Measurements from ENCODE around the gene VPS33A.
A peak's percentile ranks its signal among the peaks of the same experiment; 100 is the strongest.

The VPS33A gene

DNA sequence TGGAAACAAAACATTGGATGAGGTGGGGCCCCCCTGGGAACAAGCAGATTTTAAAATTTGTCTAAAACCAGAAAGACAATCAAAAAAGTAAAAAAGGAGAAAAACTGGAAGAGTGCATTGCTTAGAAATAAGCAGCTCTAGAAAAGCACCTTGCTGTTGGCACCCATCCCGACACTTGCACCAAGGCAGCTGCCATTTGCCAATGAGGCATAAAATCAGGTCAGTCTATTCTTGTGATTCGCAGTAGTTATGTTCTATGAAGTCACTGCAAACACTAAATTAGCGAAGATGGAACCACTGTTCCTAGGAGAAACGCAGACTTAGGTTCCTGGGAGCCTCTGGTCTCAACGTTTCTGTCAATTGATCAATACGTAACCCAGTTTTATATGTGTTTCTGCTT lies 16.2 kb downstream of the VPS33A start:
- no peak for DNase-seq

DNA sequence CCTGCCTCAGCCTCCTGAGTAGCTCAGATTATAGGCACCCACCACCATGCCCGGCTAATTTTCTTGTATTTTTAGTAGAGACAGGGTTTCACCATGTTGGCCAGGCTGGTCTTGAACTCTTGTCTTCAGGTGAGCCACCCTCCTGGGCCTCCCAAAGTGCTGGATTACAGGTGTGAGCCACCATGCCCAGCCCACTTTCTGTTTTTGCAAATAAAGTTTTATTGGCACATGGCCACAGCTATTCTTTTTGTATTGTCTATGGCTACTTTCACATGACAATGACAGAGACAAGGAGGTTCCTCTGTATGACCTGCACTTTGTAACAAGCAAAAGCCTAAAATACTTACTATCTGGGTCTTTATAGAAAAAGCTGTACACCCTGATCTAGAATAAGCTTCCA lies 20.7 kb downstream of the VPS33A start:
- DNase-seq = peak in 1 of 5 experiments; percentile 67

DNA sequence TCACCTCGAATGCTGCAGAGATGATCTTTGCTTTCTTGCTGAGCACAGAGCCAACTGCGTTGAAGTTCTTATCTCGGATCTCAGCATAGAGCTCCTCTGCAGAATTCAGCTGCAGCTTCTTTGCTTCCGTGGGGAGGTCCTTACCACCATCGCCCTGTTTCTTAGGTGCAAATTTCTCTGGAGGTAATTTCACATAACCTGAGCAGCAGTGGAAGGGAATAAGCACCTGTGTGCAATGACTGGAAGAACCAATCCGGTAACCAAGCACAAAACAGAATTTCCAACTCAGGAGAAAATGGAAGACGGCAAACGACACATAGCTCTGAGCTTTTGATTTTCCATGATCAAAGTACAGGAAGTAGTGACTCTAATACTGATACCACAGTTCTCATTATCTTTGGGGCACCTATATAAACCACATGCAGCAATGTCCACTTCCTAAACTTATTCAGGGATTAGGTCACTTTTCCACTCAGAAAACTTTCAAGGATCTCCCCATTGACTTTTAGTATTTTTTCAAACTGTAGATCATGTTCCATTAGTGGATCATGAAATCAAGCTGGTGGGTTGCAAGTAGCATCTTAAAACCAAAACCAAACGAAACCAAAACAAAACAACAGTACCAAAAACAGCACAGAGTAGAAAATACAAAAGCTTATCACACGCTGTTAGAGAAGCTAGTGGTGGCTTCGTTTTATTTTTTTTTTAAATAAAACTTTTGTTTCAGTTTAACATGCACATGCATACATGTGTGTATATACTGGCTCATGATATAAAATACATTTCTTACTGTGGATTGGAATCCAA lies 21.5 kb downstream of the VPS33A start:
- peak in 3 of 5 experiments; percentile 9 to 92 (median 48) for DNase-seq

DNA sequence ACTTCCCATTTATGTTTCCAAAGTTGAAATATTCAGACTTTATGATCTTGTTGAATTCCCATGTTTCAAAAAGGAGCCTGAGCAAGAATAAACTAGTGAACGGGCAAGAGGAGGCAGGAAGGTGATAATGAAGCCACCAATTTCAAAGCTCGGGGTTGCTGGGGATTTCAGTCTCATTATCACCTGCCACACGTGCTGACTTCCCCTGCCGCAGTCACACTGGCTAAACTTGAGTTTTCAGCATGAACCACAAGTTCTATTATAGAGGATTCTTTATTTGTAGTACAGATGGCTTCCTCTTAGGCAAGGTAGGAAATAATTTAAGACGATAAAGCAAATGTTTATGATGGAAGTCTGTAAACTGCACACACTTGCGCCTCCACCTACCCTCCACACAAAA lies 22.3 kb downstream of the VPS33A start:
- peak in 2 of 5 experiments; percentile 13 to 83 for DNase-seq

DNA sequence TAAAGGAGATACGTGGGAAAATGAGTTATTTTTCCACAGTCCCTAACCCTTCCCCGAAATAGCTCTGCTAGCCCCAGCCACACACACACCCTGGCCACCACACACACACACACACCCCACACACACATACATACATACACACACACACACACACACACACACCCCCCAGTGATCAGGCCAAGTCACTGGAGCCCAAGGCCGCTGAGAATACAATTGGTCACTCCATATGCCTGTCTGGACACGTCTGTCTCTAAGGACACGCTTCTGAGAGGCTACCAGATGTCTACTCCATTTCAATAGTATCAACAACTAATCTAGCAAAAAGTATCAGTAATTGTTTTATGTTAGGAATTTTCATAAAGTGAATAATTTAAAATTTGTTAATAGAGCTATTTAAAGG lies 27.4 kb downstream of the VPS33A start:
- DNase-seq = no peak

DNA sequence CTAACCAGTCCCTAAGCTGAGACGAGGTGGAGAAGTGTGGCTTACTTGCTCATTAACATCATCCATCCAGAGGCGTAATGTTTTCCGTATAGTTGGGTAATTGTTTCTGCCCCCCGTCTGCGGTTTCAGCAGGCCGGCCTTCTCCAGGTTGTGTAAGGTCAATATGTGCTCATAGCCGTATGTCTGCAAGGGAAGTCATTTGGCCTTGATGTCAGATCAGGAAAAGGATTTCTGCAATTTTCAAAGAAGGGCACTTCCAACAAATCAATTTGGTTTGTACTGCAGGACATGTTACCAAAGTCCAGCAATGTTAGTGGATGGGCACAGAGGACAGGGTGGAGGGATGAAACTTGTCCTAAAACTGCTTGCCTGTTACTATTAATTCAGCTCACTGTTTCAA lies 30.6 kb downstream of the VPS33A start:
- no peak for DNase-seq

DNA sequence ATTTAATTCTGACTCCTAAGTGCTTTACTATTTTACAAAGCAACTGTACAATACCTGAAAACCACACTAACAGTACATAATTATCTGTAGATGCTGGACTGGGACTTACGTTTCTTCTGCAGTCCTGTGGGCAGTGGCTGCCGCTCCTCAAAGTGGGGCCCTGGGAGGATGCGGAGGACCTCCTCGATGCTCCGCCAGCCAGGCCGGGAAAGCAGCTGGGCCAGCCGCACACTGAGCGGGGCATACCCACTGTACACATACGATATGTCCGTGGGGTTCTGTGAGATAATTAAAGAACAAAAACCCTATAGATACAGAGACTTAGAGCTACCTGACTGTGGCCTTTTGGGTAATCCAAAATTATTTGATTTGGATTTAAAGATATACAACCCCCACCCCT lies 33.6 kb downstream of the VPS33A start:
- DNase-seq = no peak

DNA sequence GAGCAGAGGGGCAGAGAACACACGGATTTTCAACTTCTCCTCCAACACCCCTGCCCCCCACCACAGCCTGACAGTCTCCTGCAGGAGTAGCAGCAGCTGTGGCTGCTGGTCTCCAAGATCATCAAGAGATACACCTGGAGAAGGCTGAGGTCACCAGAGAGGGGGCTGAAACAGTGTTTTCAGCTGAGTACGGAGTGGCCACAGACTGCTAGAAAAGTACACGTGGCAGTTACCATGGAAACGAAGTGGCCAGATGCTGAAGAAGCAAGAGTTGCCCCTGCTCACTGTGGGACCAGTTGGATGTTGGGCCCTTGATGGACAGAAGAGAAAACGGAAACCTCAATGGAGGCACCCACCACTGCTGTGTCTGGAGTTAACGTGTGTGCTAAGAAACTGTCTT lies 35.5 kb downstream of the VPS33A start:
- DNase-seq = no peak

DNA sequence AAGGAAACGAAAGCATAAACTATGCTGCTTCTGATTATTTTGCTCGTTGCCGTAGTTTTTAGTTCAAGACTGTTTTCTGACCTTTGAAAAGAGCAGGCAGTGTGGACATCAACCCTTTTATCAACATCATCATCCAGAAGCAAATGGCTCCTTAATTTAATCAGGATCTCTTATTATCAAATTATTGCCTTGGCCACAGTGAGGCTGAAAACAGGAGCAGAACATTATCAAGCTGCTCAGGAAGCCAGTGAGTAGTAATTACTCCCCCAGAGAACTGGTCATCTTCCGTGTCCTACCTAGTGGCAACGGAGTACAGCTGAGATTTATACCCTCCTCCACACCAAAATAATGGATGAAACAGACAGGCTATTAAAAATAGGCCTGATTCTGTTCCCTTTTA lies 38.2 kb downstream of the VPS33A start:
- DNase-seq = no peak

DNA sequence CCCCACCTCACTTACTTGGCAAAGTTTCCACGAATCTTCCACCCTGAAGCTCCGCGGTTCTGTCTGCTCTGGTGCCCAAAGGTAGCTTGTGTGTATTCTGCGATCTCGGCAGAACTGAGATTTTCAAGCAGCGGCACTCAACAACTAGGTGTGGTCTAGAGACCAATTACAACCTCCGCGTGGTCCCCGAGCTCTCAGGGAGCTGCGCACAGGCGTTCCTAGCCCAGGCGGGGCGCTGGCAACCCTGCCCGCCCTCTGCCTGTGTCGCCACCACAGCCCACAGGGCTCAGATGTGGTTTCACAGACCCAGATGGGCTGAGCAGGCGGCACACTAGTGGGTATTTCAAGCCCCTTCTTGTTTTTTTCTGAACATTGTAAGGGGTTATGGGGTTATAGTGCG lies 39.0 kb downstream of the VPS33A start:
- peak in 4 of 5 experiments; percentile 18 to 93 (median 68) for DNase-seq

DNA sequence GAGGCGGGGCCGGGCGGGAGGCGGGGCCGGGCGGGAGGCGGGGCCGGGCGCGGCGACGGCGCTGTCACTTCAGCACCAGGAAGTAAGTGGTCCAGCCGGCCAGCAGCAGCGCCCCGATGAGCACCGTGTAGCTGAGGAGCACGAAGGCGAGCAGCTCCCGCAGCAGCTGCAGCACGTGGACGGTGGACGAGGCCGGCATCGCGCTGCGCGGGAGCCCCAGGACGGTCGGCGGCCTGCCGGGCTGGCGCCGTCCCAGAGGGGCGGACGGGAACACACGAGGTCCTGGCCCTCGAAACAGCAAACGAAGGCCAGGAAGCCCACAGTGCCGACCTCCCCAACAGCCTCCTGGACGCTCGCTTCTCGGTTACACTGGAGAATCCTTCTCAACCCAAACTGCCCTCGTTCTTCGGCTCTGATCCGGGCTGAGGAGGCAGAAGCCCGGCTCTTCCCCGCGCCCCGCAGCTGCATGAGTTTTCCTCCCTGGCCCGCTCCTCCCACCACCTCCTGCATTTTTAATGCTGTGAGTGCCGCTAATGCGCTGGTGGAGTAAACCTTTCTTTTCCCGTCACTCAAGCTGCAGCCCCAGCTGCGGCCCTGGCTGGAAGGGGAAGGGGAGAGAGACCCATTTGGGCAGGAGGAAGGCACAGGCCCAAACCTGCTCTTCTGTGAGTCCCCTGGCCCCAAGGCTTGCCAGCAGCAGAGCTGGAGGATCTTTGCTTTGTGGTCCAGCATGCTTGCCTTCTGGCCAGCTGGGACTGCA lies 39.7 kb downstream of the VPS33A start:
- no peak for DNase-seq

DNA sequence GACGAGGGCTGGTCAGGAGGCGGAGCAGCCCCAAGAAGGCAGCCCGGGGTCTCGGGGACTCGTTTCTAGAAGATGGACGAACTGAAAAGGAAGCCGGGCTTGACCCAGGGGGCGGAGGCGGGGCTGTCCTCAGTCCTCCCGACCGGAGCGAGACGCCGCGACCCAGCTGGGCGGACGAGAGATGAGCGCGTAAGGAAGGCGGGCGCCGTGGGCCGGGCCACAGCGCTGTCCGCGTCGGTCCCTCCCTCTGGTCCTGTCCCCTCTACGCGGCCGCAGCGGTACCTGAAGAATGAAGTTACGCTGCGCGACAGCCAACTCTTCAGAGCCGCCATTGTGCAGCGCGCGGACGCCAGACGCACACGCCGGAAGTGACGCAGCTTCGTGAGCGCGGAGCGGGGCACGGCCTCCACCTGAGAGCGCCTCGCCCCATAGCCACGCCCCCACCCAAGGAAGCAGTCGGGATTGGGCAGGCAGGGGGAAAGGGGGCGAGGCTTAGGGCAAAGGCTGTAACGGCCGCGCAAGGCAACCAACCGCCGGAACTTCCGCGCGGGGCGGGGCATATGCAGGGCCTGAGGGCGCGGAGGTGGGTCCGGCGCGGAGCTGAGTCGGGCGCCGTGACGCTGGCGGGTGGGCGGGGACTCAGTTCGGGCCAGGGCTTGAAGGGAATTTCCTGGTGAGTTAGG lies 40.5 kb downstream of the VPS33A start, which contains the start of gene DIABLO:
TSS of gene DIABLO (minus strand) at position 370 of the 683 bp plus-strand sequence. CDS start at position 332, 38 bp downstream.
- DNase-seq = peak; percentile 100

DNA sequence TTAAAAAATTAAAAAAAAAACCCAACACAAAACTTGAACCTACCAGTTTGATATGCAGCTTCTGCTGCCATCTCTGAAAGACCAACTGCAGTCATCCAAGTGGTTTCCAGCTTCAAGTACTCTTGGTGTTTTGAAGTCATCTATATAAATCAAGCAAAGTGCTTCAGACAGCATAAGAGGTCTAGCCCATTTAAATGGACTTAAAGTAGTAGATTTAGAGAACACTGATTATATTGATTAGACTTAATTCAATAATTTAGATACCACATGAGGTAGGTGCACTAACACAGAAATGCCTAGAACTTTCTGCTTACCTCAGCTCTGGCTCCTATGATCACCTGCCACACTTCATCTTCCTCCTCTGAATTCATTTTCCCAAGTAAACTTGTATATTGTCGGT lies 49.8 kb downstream of the VPS33A start:
- no peak for DNase-seq

DNA sequence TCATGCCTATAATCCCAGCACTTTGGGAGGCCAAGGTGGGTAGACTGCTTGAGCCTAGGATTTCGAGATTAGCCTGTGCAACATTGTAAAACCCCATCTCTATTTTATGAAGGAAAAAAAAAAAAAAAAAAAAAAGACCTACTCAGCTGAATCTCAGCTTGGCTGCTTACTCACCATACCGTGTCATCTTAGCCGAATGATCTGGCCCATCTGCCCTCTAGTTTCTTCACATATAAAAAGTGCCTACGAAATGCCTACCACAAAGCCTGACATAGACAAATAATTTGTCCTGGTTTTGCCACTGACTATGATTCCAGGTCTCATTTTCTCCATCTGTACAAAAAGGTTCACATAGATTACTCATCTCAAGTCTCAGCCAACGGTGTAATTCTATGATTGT lies 50.5 kb downstream of the VPS33A start:
- no peak for DNase-seq

DNA sequence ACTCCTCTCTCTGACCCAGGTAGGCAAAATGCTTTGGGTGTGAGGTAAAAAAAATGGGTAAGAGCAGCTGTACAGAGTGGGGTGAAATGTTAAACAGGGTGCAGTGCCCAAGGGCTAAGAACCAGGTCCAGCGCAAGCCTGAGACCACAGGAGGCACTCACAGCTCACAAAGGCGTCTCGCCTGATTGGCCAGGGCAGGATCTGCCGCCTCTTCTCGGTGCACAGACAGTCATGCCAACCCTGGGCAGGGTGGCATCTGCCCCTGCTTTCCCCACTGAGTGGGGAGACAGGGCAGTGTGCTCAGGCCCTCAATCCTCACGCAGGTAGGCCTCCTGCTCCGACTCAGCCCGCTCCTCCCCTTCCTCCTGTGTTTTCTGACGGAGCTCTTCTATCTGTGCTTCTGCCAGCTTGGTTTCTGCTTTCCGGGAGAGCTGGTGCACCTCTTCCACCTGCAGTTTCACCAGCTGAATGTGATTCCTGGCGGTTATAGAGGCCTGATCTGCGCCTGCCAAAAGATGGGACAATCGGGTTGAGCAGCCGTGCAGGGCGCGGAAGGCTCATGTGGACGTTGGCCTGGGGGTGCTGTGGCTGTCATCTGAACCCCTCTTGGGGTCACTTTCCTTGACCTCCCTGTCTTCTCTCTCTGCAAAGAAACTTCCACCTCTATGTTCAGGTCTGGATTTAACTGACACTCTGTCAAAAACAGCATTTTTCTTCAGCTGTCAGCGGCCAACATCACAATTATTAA lies 58.0 kb downstream of the VPS33A start:
- no peak for DNase-seq

DNA sequence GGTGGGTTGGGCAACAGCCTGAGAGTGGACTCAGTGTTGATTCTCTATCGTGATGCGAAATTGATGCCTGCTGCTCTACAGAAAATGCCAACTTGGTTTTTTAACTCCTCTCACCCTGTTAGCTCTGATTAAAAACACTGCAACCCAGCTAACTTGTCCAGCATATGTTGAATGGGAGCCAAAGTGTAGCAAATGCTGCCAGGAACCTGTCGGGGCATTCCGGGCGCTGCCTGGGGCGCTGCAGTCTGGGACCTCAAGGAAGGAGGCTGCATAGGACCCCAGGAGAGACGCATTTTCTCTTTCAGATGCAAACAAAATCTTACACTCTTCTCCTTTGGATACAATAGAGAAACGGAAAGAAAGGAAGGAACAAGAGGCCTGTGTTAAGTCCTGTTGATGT lies 58.9 kb downstream of the VPS33A start:
- no peak for DNase-seq

DNA sequence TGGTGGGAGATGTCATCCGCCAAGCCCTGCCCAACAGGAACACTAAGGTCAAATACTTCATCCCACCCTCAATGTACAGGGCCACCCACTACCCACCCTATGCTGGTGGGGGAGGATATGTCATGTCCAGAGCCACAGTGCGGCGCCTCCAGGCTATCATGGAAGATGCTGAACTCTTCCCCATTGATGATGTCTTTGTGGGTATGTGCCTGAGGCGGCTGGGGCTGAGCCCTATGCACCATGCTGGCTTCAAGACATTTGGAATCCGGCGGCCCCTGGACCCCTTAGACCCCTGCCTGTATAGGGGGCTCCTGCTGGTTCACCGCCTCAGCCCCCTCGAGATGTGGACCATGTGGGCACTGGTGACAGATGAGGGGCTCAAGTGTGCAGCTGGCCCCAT lies 59.3 kb downstream of the VPS33A start:
- DNase-seq = no peak

DNA sequence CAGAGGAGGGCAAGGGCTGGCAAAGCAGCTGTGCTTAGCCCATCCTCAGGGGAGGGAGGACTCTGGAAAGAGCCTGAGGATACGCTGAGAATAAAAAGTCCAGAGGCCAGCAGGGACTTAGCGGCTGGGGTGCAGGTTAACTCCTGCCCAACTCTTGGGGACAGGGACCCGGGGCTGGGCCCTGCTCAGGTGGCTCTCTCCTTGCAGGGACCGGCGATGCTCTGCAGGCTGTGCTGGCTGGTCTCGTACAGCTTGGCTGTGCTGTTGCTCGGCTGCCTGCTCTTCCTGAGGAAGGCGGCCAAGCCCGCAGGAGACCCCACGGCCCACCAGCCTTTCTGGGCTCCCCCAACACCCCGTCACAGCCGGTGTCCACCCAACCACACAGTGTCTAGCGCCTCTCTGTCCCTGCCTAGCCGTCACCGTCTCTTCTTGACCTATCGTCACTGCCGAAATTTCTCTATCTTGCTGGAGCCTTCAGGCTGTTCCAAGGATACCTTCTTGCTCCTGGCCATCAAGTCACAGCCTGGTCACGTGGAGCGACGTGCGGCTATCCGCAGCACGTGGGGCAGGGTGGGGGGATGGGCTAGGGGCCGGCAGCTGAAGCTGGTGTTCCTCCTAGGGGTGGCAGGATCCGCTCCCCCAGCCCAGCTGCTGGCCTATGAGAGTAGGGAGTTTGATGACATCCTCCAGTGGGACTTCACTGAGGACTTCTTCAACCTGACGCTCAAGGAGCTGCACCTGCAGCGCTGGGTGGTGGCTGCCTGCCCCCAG lies 60.0 kb downstream of the VPS33A start:
- no peak for DNase-seq

DNA sequence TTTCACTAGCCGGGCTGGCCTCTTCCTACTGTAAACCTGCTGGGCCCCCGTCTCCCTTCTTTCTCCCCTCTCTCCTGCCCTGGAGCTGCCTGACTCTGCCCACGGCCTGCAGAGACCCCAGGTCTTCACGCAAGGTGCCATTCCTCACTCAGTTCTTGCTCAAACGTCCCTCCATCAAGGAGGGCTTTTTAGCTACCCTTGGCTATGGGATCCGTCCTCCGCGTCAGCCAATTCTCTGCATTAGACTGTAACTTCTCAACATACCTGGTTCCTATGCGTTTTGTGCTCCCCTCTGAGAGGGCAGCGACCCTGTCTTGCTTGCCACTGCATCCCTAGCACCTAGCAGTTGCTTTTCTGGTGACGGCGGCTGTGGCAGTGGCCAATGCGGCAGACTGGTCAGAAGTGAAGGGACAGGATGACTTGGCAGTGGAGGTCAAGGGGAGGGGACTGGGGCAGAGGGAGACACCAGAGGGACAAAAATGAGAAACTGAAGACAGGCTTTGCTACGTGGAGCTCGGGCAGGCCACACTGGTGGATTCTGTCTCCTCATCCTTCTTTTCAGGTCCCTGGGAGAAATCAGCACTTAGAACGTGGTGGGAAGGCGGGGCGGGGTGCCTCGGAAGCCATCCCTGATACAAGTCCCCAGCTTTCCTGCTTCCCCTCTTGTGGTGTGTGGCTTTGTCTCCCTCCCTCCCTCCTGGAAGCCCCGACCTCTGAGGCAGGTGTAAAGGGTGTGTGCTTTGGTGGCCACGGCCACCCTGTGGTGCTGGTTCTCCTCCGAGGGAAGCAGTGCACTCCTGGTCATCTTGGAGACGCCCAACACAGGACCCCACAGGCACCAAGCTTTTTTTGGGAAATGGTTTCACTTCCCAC lies 61.0 kb downstream of the VPS33A start:
- no peak for DNase-seq

DNA sequence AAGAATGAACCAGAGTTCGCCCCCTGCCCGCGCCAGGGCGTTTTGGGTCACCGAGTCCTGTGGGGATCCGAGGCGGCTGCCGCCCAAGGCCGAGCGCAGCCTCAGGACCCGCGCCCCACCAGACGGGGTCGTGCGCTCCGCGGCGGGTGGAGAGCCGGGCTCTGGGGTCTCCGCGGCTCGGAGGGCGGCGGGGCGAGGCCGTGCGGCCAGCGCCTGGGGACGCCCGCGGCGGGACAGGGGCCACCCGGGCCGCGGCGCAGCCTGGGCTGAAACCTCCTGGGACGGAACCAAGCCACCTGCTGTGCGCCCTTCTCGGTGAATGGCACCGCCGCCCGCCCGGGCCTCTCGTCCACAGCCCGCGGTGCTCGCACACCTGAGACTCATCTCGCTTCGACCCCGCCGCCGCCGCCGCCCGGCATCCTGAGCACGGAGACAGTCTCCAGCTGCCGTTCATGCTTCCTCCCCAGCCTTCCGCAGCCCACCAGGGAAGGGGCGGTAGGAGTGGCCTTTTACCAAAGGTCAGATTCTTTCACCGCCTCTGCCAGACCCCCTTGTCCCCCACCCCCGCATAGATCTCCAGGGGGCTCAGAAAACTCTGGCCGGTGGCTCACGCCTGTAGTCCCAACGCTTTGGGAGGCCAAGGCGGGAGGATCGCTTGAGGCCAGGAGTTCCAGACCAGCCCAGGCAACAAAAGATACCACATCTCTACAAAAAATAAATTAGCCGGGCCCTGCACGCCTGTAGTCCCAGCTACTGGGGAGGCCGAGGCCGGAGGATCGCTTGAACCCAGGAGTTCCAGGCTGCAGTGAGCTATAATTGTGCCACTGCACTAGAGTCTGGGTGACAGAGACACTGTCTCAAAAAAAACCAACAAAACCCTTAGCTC lies 61.9 kb downstream of the VPS33A start:
- no peak for DNase-seq

Measured in T-helper 2 cell (primary cell).